Stomach (tissue), 9 donors: Measurements from ENCODE around the gene ARHGAP24. TPM values are rescaled to one million over a fixed set of nuclear protein-coding genes. Genes with fewer than 3 reads are reported as not detected.
A peak's percentile ranks its signal among the peaks of the same experiment; 100 is the strongest.

Source experiments
- DNase-seq, 2 donors: peaks; one replicate each; pipeline versions ENCODE4 v3.0.0 to v3.0.0-alpha.2; 2013 to 2019
- H3K27ac ChIP-seq, 5 donors: fragments of 200-600 bp in 4 of 5; sonication (generic) in 4 of 5; one replicate each; pipeline ENCODE4 v1.5.1; 2013 to 2019; ENCODE audit warnings: mild to moderate bottlenecking in 1 of 5, moderate library complexity in 1 of 5
- H3K27me3 ChIP-seq, 3 donors: fragments of 200-600 bp; sonication (generic); one replicate each; pipeline ENCODE4 v1.5.1; 2017 to 2019; ENCODE audit warnings: mixed run types in 1 of 3
- H3K36me3 ChIP-seq, 4 donors: fragments of 200-600 bp; sonication (generic); 1 replicate in 3 of 4; 2 replicates in 1 of 4; pipeline ENCODE4 v1.5.1; 2016 to 2019
- H3K4me1 ChIP-seq, 4 donors: fragments of 200-600 bp; sonication (generic); one replicate each; pipeline ENCODE4 v1.5.1; 2016 to 2019
- H3K4me3 ChIP-seq, 4 donors: fragments of 200-600 bp; sonication (generic) in 3 of 4; one replicate each; pipeline ENCODE4 v1.5.1; 2016 to 2019; ENCODE audit warnings: mild to moderate bottlenecking in 1 of 4
- H3K9me3 ChIP-seq, 4 donors: fragments of 200-600 bp; sonication (generic); one replicate each; pipeline ENCODE4 v1.5.1; 2016 to 2019
- EP300 ChIP-seq: sonication (generic); formaldehyde crosslinking; IDR thresholded peaks from one replicate; pipeline ENCODE4 v1.6.1; 2017; ENCODE audit warnings: antibody characterized with exemption
- POLR2A ChIP-seq, 4 donors: fragments of 450-650 bp; IDR thresholded peaks; one replicate each; pipeline ENCODE4 v1.6.1; 2016; ENCODE audit warnings: antibody characterized with exemption in 4 of 4, control low read depth in 2 of 4, mild to moderate bottlenecking in 1 of 4, moderate library complexity in 1 of 4
- POLR2AphosphoS5 ChIP-seq, 3 donors: sonication (generic); formaldehyde crosslinking; IDR thresholded peaks; one replicate each; pipeline ENCODE4 v1.6.1; 2016; ENCODE audit warnings: antibody characterized with exemption in 3 of 3
- WGBS, 5 donors: extraction: QIAGEN DNeasy Blood & Tissue Kit in 3 of 5; methylation state at CpG; one replicate each; pipeline versions ENCODE4 v1.1.5 to v1.1.7; 2013 to 2018; 5-methylcytosine and 5-hydroxymethylcytosine counted together
- intact Hi-C: fragments of 100-400 bp; cut with DNase I; formaldehyde crosslinking; loops from one replicate; pipeline ENCODE4 v1.15.1; 2023; ENCODE audit warnings: low total_unique reads
- polyA plus RNA-seq, 3 donors: library from polyadenylated mRNA; stranded (reverse); fragments of 200-250 nt; gene quantifications; one replicate each; pipeline ENCODE4 v1.2.3, GENCODE V29; 2013
- total RNA-seq, 5 donors: library from RNA; depleted of rRNA; stranded (reverse); fragments of >200 nt; gene quantifications; one replicate each; pipeline versions ENCODE4 v1.1.0 to v1.2.3, GENCODE V29; 2014 to 2016
- TF ChIP-seq, protein P1 (sequence below), 7 experiments: fragments of 450-650 bp in 4 of 7; fragments of 200-600 bp in 3 of 7; sonication (generic) in 3 of 7; IDR thresholded peaks; one replicate each; pipeline ENCODE4 v1.5.1; 2016 to 2019; ENCODE audit warnings: antibody characterized with exemption in 7 of 7, control low read depth in 2 of 7, mild to moderate bottlenecking in 1 of 7
- donor health status: healthy with polysubstance abuse.
- donor health status: Bipolar disorder and iron deficiency.
- donor health status: healthy.

ARHGAP24 gene
- total and polyA plus RNA-seq, 8 donors: 6.4 to 152 (median 33.5) TPM

- no peak for DNase-seq
- Histone ChIP-seq H3K27ac (no peak overlapping the region), H3K9me3 (no peaks in the 10 kb centered on the region), H3K4me3 (no peak overlapping the region), H3K27me3 (no peaks in the 10 kb centered on the region), H3K36me3 (no peaks in the 10 kb centered on the region), H3K4me1 (no peaks in the 10 kb centered on the region)
- no peak for TF ChIP-seq EP300
- TF ChIP-seq POLR2A (IDR thresholded peaks at IDR 0.05): no peak
- TF ChIP-seq, protein P1, sequence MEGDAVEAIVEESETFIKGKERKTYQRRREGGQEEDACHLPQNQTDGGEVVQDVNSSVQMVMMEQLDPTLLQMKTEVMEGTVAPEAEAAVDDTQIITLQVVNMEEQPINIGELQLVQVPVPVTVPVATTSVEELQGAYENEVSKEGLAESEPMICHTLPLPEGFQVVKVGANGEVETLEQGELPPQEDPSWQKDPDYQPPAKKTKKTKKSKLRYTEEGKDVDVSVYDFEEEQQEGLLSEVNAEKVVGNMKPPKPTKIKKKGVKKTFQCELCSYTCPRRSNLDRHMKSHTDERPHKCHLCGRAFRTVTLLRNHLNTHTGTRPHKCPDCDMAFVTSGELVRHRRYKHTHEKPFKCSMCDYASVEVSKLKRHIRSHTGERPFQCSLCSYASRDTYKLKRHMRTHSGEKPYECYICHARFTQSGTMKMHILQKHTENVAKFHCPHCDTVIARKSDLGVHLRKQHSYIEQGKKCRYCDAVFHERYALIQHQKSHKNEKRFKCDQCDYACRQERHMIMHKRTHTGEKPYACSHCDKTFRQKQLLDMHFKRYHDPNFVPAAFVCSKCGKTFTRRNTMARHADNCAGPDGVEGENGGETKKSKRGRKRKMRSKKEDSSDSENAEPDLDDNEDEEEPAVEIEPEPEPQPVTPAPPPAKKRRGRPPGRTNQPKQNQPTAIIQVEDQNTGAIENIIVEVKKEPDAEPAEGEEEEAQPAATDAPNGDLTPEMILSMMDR (IDR thresholded peaks at IDR 0.05): no peak
- no peak for TF ChIP-seq POLR2AphosphoS5 (IDR thresholded peaks at IDR 0.05)
- intact Hi-C loops: no loop called here
- WGBS, 5 donors: 62 to 81% (median 80%) methylated on average over 2 of the region's 2 CpGs
Measured at GRCh38 chr4:85446141-85446861, 28.6 kb upstream of the ARHGAP24 start.

- no peak overlapping the region for H3K27ac ChIP-seq
- no peak for DNase-seq
- 58 to 65% (median 64%) methylated on average over 6 of the region's 6 CpGs for WGBS, 5 donors
Measured at GRCh38 chr4:85448906-85449890, 25.8 kb upstream of the ARHGAP24 start.

GRCh38 chr4:85452058-85452731 lies 22.8 kb upstream of the ARHGAP24 start:
- Histone ChIP-seq H3K9me3 (no peaks in the 10 kb centered on the region), H3K27ac (no peak overlapping the region), H3K27me3 (no peaks in the 10 kb centered on the region), H3K36me3 (no peaks in the 10 kb centered on the region), H3K4me1 (peaks cover 0 to 6% (median 0%) of the 10 kb centered on the region in 4 donors), H3K4me3 (no peak overlapping the region)
- DNase-seq: peak in 1 of 2 donors; percentile 29
- 30 to 42% (median 37%) methylated on average over 3 of the region's 3 CpGs for WGBS, 5 donors
- TF ChIP-seq EP300 (no peak), POLR2A (IDR thresholded peaks at IDR 0.05) (no peak), POLR2AphosphoS5 (IDR thresholded peaks at IDR 0.05) (no peak)
- TF ChIP-seq, protein P1 (IDR thresholded peaks at IDR 0.05): no peak
- intact Hi-C loops: no loop called here

More at GRCh38 chr4:85448906-85449890, 25.8 kb upstream of the ARHGAP24 start:
- no peaks in the 10 kb centered on the region for H3K4me1 ChIP-seq
- TF ChIP-seq EP300 (no peak), POLR2A (IDR thresholded peaks at IDR 0.05) (no peak), POLR2AphosphoS5 (IDR thresholded peaks at IDR 0.05) (no peak)
- TF ChIP-seq, protein P1 (IDR thresholded peaks at IDR 0.05): no peak
- no peaks in the 10 kb centered on the region for H3K9me3 ChIP-seq
- H3K27me3 ChIP-seq: no peaks in the 10 kb centered on the region
- no peaks in the 10 kb centered on the region for H3K36me3 ChIP-seq
- intact Hi-C loops: no loop called here
- no peak overlapping the region for H3K4me3 ChIP-seq

DNA sequence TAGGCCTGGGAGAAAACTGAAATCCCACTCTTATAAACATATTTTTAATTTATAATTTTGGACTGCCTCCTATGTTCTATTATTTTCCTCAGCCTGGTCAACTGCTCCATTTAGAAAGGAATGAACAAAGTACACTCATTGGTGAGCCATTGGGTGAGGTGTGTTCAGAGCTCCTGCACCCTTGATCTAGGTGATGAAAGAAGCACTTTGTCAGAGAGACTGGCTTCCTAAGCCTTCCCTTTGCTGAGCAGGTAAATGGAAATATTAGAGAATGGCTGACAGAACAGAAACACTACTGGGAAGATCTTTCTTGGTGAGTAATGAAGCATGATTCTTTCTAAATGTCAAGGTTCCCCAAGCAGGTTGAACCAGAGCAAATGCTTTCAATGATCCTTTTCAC lies 19.0 kb upstream of the ARHGAP24 start:
- Histone ChIP-seq H3K27me3 (no peaks in the 10 kb centered on the region), H3K4me1 (peaks cover 0 to 21% (median 11%) of the 10 kb centered on the region in 4 donors), H3K9me3 (no peaks in the 10 kb centered on the region), H3K4me3 (no peak overlapping the region), H3K27ac (no peak overlapping the region), H3K36me3 (no peaks in the 10 kb centered on the region)
- TF ChIP-seq, protein P1 (IDR thresholded peaks at IDR 0.05): no peak
- TF ChIP-seq EP300 (no peak), POLR2A (IDR thresholded peaks at IDR 0.05) (no peak), POLR2AphosphoS5 (IDR thresholded peaks at IDR 0.05) (no peak)
- no peak for DNase-seq
- intact Hi-C loops: no loop called here
